Stimulated activated CD8-positive, alpha-beta memory T cell treated with anti-CD3 and anti-CD28 coated beads, Interleukin-12 subunit alpha, Interleukin-12 subunit beta, amount 100 ng/mL, for 1 hour (primary cell): ENCODE data around the gene PSMC3.
A peak's percentile ranks its signal among the peaks of the same experiment; 100 is the strongest.

Experiments
- DNase-seq: peaks from one replicate; pipeline ENCODE4 v3.0.0-alpha.2; 2020; ENCODE audit warnings: low read depth

PSMC3 gene

DNA sequence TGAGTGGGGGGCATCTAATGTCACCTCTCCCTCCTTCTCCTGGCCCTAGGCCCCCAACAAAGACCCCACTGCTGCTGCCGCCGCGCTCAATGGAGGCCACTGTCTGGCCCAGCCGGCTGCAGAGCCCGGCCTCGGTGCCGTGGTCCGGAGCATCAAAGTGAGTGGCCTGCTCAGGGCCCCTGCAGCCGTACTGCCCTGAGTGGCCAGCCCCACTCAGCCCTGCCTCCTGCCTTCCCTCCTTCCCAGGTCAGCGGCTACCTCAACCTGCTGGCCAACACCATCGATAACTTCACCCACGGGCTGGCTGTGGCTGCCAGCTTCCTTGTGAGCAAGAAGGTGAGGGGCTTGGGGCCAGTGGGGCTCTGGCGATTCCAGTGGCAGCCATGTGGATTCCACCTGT is 12.9 kb downstream of the PSMC3 start:
- no peak for DNase-seq

DNA sequence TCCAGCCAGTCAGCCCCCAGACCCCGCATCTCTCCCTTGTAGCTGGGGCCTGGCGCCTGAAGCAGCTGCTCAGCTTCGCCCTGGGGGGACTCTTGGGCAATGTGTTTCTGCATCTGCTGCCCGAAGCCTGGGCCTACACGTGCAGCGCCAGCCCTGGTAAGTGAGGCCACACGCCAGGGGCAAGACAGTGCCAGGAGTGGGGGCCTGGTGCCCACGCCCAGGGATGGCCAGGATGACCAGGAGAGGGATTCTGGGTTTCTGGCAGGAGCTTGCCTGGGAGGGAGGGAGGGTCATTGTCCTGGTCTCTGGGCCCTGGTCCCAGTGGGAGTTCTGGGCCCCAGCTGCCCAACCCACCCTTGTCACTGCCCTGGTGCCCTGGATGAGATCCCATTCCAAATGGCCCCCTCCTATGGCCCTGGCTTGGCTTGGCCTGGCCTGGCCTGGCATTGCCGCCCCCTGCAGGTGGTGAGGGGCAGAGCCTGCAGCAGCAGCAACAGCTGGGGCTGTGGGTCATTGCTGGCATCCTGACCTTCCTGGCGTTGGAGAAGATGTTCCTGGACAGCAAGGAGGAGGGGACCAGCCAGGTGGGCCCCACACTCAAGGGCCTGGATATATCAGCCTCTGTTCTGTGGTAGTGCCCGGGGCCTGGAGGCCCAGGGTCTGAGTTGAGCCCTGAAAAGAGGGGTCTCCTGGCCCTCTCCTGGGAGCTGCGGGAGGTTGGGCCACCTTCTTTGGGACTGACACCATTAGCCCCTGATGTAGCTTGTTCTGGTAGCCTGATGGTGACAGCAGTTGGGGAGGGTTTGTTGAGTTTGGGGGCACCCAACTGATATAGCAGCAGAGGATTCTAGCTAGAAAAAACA is 14.1 kb downstream of the PSMC3 start:
- peak; percentile 32 for DNase-seq

DNA sequence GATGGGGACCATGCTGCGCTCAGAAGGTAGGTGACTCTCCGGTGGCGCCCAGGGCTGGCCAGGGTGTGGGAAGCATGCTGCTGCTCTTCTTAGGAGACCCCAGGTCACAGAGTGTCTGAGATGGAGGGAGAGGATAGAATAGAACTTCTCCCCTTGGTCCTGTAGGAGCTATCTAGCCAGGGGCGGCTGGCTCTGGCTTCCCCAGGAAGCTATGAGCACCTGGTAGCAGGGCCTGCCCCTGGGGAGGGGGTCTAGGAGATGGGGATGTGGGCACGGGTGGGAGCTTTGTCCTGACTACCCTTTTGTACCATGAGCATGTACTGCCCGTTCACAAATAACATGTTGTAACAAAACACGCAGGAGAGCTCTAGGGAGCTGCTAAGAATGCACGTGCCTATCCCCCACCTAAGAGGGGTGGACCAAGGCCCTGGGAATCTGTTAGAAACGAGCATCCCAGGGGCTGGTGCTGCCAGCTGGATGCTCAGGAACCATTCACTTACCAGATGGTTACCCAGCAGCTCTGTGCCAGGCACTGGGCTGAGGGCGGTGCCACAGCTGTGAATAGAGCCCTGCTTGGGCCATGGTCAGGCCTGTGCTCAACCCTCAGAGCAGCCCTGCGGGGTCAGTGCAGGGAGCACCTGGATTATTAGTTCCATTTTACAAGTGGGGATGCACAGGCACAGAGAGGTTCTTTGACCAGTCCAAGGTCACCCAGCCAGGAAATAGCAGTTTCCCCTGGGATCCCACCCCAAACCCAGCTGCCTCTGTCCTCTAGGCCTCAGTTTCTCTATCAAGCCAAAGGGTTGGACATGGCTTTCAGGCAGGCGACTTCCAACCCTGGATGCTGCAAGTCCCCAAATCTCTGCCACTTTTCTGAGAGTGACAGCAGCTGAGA is 15.6 kb downstream of the PSMC3 start:
- no peak for DNase-seq

DNA sequence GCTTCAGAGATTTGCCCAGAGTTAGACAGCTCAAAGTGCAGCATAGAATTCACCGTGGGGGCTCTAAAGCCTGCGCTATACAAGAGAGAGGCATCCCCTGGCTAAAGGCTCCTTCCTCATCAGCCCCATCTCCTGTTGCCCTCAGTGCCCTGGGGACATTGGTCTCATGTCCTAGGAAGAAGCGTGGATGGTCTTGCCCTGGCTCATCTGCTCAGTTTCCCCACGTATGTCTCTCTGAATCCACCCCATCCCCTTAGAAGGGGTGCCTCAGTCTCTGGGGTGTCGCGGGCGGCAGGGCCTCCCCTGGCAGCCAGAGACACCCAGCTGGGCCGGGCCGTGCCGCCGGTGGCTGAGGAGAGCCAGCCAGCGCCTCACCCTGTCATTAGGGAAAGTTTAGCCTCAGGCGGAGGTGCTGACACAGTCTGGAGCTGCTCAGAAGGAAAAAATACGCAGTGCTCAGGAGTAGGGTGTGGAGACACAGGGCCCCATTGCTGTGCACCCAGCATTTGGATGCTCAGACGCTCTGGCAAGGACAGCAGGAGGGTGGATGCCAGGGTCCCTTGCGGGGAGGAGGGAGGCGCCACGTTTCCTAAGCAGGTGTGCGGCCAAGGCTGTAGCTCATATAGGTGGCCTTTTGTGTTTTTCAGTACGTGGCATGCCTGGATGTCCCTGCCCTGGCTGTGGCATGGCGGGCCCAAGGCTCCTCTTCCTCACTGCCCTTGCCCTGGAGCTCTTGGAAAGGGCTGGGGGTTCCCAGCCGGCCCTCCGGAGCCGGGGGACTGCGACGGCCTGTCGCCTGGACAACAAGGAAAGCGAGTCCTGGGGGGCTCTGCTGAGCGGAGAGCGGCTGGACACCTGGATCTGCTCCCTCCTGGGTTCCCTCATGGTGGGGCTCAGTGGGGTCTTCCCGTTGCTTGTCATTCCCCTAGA is 16.5 kb downstream of the PSMC3 start:
- no peak for DNase-seq

DNA sequence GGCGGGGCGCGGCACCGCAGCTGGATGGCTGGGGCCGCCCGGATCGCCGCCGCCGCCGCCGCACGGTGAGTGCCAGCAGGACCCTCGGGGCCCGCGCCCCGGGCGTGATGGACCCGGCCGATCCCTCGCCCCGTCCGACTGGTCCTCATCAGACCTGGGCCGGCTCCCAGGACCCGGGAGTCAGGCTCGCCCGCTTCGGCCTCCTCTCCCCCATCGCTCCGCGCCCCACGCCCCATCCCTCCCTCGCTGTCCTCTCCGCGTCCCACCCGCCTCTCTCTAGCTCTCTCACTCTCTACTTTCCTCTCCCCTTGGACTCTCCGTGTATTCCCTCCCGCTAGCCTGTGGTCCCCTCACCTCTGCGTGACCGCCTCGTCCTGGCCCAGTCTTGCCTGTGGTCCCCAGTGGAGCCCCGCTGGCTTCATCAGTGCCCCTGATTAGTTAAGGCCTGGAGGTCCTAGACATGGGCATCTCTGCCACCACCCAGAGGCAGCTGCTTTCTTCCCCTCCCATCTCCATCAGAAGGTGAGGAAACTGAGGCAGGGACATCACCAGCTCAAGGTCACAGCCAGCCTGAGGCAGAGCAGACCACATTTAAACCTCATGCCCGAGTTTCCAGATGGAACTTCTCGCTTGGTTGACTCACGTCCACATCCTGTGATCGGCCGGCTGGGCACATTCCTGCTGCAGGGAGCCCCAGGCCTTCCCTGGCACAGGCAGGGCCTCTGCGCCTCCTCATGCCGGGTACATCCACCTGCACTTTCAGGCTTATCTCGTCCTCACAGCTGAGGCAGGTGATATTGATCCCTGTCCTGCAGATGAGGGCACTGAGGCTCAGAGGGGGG is 17.4 kb downstream of the PSMC3 start:
- no peak for DNase-seq

DNA sequence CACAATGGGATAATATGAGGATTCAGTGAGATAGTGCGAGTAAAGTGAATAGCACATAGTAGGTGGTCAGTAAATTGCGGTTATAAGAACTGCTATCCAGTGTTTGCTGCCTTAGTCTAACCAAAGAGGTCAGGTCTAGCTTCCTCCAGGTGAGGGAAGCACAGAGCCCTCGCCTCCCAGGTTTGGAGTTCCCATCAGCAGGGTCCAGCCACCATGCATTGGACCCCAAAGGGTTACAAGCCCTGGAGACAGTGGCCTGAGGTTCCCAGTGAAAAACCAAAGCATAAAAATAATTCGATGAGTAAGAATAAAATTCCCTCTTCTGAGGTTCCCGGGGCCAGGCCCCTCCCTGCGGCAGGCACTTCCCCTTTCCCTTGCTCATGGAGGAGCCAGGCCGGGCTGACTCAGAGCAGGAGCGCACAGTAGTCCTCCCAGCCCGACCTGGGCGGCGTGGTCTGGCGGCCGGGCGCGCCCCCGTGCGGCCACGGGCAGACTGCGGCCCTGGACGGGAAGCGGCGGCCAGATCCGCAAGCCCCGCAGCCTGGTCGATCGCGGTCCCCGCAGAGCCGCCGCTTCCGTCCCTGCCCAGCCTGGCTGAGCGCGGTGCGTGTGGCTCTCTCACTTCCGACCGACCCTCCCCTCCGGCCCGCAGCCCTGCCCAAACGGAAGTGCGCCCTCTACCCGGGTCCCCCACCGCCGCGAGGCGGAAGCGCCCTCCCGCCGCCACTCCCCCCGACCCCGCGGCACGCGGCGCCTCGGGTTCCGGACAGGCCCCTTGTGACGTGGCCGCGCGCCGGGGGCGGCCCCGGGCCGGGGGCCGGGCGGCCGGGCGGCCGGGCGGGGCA is 18.3 kb downstream of the PSMC3 start, which contains the start of gene SLC39A13:
Gene SLC39A13, plus strand, starts transcription at position 845 of the 845 bp plus-strand sequence. CDS start 1,505 bp downstream, outside the sequence.
- DNase-seq: peak; percentile 84

DNA sequence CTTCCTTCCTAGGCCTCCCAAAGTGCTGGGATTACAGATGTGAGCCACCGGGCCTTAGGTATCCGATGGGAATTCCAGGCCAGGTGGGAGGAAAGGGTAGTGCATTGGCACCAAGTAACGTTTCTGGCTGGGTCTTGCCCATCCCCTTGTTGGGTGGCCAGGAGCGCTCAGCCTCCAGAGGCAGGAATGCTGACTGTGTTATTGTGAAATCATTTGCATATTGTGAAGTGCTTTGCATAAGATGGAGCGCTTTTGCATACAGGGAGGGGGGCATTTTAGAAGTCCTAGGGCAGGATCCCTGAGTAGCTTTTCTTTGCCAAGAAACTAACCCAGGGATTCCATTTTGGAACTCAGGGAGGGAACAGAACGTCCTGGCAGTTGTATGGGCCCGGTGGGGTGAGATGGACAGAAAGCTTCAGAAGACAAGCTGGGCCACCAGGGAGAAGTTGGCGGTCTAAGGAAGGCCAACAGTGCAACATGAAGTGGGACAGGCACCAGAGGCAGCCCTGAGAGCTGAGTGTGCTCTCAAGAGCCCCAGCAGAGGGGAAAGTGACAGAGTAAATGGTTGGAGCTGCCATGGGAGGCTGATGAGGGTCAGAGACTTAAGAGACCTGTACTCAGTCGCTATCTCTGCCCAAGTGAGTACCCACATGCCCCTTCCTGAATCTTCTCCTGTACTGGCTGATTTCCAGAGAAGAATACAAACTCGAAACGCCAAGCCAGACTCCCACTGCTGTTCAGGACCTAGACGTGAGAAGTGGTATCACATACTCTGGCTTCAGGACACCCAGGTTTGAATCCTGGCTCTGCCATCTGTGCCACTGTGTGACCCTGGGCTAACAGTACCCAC is 19.1 kb downstream of the PSMC3 start:
- DNase-seq: no peak

DNA sequence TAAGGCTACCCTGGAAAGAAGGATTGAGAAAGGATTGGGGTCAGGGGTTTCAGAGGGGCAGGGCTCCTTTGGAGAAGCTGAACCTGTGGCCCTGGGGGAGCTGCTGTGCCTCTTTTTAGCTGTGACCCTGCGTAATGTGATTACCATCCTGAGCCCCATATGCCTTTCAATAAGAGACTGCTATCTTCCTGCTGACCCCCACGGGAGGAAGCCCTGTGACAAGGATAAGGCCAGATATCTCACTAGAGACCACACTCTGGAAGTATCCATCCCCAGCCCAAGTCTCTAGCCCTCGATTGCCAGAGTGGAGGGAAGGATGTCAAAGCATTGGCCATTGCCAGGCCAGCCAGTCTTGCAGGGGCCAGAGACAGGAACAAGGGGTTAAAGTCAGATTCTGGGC is 22.7 kb downstream of the PSMC3 start:
- DNase-seq: no peak

DNA sequence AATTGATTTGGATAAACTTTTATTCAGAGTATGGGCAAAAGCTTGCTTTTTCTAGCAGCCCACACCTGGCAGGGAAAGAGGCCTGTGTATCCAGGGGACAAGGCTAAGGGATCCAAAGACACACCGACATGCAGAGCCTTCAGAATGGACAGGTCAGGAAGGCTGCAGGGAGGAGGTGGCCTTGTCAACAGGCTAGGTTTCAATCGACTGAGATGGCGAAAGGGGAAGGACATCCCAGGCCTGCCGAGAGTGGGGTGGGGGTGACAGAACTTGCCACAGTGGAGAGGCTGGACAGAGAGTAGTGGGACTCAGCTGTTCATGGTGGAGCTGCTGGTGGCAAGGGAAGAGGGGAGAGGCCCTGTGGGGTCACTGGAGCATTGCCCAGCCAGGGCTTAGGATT is 23.1 kb downstream of the PSMC3 start:
- DNase-seq: no peak

DNA sequence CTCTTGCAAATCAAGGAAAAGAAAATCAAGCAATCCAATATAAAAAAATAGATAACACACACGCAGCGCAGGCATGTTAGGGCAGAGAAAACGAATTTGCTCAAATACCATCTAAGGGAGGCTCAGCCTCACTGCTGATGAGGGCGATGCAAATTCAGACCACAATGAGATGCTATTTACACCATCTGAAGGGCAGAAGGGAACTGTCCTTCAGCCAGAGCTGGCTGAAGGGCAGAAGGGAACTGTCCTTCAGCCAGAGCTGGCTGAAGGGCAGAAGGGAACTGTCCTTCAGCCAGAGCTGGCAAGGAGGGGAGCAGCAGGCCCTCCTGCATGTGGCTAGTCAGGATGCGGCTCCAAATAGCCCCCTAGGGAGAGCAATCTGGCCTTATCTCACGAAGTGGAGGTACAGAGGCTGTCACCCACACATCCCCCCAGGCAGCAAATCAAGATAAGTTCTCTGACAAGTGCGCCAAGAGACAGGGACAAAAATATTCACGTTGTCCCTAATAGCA is 25.4 kb downstream of the PSMC3 start:
- DNase-seq: no peak

DNA sequence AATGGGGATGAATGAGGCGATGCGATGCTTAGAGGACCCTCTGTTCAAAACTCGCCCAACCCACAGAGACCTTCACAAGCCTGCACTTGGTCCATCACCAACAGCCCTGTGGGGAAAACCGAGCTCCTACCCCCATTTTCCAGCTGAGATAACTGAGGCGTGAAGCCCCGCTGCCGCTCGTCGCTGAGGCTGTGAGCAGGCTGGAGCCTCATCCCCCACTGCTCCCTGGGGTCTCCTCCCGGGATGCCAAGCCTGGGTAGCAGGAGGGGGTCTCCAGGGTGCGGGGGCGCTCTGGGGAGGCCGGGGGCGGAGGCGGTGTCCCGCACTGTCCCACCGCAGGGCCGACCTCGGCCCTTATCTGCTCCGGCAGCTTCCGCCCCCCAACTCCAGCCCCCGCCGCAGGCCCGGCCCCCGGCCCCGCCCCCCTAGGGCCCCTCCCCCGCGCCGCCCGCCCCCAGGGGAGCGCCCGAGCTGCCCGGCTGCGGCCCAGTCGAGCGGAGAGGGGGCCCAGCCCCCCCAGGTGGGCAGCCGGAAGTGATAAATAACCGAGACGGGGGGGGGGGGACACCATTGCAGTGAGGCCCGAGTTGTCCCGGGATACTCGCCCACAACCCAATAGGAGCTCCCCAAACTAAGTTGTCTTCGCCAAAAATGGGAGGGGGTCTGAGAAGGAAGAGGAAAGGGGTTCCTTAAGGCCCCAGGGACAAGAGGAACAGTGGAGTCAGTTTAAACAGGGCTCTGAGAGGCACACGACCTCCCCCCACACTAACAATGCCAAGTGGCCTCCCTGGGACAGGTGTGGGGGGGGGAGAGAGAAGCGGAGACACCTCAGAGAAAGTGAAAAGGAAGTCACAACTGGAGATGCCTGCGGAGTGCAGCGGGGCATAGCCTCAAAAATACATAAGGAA is 26.1 kb downstream of the PSMC3 start:
- DNase-seq: no peak

DNA sequence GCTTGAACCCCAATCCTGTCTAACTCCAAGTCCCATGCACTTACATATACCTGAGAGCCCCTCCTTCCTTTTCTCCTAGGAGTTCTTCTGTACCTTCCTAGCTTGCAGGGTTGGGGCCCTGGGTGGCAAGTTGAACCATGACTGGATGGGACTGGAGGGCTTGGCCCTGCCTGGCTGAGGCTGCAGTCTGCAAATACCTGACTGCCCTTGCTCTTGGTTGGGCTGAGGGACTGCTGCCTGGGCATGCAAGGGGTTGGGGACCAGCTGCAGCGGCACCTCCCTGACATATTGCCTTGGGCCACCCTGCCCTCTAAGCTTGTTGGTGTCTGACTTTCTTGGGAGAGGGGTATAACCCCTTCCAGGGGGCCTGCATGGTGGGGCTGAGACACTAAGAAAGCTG is 27.7 kb downstream of the PSMC3 start:
- no peak for DNase-seq

DNA sequence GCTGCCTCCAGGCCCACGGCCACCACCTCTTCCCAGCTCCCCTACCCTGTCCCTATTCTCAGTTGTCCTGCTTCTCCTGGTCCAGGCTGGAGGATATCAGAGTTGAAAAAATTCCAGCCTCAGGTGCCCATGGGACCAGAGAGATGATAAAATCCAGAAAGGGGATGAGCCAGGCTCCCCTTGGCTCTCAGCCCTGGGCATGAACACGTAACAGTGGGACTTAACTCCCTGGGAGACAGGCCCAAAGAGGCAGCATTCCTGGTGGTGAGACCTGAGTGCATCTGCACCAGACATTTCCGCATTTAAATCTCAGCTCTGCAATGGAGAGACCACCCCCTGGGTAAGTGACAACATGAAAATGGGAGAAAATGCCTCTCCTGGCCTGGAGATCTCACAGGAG is 28.2 kb downstream of the PSMC3 start:
- DNase-seq: no peak

DNA sequence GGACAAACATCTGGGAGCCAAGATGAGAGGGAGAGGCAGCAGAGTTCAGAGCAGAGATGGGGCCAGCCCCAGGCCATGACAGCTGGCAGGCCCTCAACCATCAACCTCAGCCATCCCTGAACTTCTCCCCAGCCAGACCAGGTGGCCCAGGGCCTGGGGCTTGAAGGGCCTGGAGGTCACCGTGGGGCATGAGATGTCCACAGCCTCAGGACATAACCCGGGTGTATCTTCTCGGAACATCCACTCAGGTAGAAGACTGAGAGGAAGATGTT is 30.3 kb downstream of the PSMC3 start:
- DNase-seq: no peak

DNA sequence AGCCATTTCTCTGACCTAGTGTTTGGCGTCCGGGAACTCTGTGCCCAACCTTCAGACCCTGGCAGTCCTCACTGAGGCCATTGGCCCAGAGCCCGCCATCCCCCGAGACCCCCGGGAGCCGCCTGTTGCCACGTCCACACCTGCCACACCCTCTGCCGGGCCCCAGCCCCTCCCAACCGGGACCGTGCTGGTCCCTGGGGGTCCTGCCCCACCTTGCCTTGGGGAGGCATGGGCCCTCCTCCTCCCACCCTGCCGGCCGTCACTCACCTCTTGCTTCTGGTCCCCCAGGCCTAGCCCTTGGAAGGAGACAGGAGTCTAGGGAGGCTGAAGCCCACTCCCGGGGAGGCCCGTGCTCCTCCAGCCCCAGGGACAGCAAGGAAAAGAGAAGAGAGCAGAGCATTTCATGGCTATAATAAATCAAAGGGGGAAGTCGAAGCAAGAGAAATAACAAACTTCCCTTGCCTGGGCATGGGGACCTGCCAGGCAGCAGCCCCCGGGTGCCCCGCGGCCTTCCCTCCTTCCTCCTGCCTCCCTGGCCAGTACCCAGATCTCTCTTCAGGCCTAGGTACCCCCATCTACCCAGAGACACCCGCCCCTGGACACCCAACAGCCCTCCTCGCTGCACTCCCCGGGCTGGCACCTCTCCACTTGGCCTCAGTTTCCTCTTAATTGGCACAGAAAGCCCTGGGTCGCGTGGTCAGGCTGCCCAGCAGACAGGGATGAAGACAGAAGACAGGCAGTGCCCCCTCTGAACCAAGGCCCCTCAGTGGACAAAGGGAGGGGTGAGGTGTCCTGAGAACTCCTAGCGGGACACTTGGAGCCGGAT is 30.8 kb downstream of the PSMC3 start:
- DNase-seq: no peak

DNA sequence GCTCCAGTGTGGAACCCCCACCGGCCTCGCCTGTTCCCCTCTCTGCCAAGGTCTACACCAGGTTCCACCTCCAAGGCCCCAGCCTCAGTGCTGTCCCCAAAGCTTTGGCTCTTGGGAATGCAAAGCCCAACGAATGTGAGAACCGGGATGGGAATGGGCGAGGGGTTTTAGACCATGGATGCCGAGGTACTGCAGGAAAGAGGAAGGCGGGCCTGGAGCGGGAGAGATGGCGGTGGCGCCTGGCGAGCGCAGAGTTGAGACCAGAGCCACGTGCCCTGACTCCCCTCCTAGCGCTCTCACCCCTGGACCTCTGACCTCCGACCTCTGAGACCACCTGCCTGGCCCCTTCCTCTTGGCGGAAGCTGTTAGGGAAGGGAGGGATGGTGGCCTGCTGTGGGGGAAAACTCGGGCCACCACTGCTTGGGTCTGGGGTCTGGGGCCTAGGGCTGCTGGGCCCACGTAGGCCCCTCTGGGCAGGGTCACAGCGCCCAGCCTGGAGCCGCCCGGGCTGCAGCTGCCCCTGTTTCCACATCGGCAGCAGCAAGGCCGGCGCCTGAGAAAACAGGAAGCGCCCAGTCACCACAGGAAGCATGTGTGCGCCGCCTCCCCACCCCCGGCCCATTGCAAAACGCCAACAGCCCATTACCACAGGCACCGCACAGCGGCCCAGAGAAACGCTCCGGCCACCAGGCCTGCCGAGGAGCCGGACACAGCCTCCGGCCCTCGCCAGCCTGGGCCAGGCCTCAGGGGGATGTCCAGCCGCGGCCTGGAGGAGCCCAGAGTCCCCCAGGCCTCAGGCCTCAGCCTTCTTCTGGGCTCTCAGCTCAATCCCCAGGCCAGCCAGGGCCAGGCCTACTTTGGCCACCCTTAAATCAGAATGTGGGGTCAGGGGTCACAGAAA is 31.7 kb downstream of the PSMC3 start:
- peak; percentile 39 for DNase-seq
